GM19452 (cell line): ENCODE results near the gene TRAPPC11.
"Not testable (repeated sequence)": the region's sequence is repeated elsewhere in the genome, so short reads cannot be mapped to it uniquely, and the experiment has no call there.

Source experiments
- ATAC-seq: cut with Tn5 transposase; IDR thresholded peaks from one replicate; pipeline ENCODE4 v1.9.1; 2021; ENCODE audit not compliant: unreplicated experiment

TRAPPC11 gene

GRCh38 chr4:183718876-183719275 is 59.8 kb downstream of the TRAPPC11 start:
- no peak for ATAC-seq

GRCh38 chr4:183721207-183722081 is 62.4 kb downstream of the TRAPPC11 start:
- no peak for ATAC-seq

GRCh38 chr4:183722731-183723560 is 63.9 kb downstream of the TRAPPC11 start:
- ATAC-seq, result peak; percentile 78

GRCh38 chr4:183723561-183724228 is 64.6 kb downstream of the TRAPPC11 start:
- ATAC-seq, result no peak

- not testable (repeated sequence) for ATAC-seq
Observed at GRCh38 chr4:183725585-183725984, 66.5 kb downstream of the TRAPPC11 start.

GRCh38 chr4:183727482-183727881 is 68.4 kb downstream of the TRAPPC11 start:
- ATAC-seq, result no peak

- ATAC-seq, result no peak
Observed at GRCh38 chr4:183728223-183729068, 69.4 kb downstream of the TRAPPC11 start.

- no peak for ATAC-seq
Observed at GRCh38 chr4:183729069-183729406, 69.9 kb downstream of the TRAPPC11 start.

- ATAC-seq, result no peak
Observed at GRCh38 chr4:183729430-183730328, 70.6 kb downstream of the TRAPPC11 start.

- ATAC-seq, result no peak
Observed at GRCh38 chr4:183732296-183732695, 73.2 kb downstream of the TRAPPC11 start.

- no peak for ATAC-seq
Observed at GRCh38 chr4:183733181-183733580, 74.1 kb downstream of the TRAPPC11 start.

- ATAC-seq, result no peak
Observed at GRCh38 chr4:183738081-183738673, 79.1 kb downstream of the TRAPPC11 start.

- no peak for ATAC-seq
Observed at GRCh38 chr4:183738961-183739360, 79.9 kb downstream of the TRAPPC11 start.

- ATAC-seq, result no peak
Observed at GRCh38 chr4:183746305-183747229, 87.5 kb downstream of the TRAPPC11 start.

GRCh38 chr4:183747380-183747779 is 88.3 kb downstream of the TRAPPC11 start:
- ATAC-seq, result no peak

- ATAC-seq, result no peak
Observed at GRCh38 chr4:183747931-183748670, 89.0 kb downstream of the TRAPPC11 start.

GRCh38 chr4:183751106-183751505 is 92.0 kb downstream of the TRAPPC11 start:
- no peak for ATAC-seq
